HuH-7.5 (cell line): Measurements from ENCODE around the gene NTRK2.

ENCODE experiments used
- DNase-seq: peaks from one replicate; pipeline ENCODE4 v3.0.0; 2011; ENCODE audit warnings: low spot score

Gene NTRK2

GRCh38 chr9:84781458-84781857 is 111.9 kb downstream of the NTRK2 start:
- DNase-seq = no peak

GRCh38 chr9:84781931-84782866 is 112.7 kb downstream of the NTRK2 start:
- DNase-seq = no peak

- no peak for DNase-seq
These were observed 116.4 kb downstream of the NTRK2 start for GRCh38 chr9:84785792-84786547.

DNA sequence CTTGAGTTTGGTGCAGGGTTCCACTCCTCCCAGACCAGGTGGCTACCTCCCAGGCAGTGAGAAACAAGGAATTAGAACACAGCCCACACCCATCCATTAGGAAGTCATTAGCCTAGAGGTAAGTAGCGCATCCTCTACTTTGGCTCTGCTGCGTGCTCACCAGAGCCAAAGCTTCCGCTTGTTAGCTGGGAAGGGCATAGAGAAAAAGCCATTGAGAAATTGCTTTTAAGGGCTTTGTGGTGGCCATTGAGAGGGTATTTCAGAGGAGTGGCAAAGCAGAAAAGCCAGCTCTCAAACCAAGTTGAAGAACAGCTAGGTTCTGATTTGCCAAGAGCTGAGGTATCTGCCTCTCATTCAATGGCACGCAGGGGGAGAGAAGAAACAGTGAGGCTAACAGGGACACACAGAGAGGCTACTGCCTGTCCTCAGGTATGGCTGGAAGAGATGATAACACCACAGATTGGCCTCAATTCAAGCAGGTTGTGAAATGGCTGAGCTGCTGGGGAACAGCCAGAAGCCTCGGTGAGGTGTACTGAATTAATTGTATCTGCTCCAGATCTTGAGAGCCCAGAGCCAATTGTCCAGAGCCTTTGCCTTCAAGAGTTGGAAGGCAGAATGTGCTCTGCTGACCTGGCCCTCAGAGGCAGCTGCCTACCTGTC is 119.4 kb downstream of the NTRK2 start:
- DNase-seq = no peak

DNA sequence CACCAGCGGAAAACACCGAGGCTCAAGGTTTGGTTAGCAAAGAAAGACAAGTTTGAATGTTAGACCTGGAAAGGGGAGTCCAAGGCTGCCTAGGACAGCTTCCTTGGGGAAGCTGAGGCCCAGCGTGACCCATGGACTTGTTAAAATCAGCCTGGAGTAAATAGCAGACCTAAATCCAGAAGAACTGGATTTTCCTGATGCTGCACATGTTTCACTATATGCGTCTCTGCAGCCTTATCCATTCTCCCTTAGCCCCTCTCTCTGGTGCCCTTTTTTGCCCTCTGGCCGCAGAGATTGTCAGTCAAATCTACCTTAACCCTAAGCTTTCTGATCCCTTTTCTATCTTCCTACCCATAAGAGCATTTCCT is 119.9 kb downstream of the NTRK2 start:
- no peak for DNase-seq

GRCh38 chr9:84791643-84792042 is 122.1 kb downstream of the NTRK2 start:
- DNase-seq = no peak

DNA sequence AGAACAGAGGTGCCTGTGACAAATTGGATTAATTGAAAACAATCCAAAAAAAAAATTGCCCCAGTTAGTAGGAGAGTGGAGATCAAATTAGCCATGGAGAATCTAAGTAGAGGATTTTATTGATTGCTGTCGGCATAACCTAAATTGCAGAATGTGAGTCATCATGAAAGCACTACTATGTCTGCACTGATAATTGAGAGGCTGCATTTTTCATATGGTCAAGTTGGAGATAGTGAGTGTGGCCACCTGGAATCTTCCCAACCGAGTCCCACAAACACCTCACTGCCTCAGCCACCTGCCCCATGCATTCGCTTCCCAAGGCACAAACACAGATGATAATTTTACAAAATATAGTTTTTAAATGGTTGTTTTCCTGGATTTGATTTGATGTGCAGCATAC is 123.7 kb downstream of the NTRK2 start:
- no peak for DNase-seq

GRCh38 chr9:84794981-84795637 is 125.6 kb downstream of the NTRK2 start:
- DNase-seq = no peak

- DNase-seq = no peak
These were observed 126.9 kb downstream of the NTRK2 start for GRCh38 chr9:84796404-84796803.

GRCh38 chr9:84799251-84799650 is 129.7 kb downstream of the NTRK2 start:
- no peak for DNase-seq

DNA sequence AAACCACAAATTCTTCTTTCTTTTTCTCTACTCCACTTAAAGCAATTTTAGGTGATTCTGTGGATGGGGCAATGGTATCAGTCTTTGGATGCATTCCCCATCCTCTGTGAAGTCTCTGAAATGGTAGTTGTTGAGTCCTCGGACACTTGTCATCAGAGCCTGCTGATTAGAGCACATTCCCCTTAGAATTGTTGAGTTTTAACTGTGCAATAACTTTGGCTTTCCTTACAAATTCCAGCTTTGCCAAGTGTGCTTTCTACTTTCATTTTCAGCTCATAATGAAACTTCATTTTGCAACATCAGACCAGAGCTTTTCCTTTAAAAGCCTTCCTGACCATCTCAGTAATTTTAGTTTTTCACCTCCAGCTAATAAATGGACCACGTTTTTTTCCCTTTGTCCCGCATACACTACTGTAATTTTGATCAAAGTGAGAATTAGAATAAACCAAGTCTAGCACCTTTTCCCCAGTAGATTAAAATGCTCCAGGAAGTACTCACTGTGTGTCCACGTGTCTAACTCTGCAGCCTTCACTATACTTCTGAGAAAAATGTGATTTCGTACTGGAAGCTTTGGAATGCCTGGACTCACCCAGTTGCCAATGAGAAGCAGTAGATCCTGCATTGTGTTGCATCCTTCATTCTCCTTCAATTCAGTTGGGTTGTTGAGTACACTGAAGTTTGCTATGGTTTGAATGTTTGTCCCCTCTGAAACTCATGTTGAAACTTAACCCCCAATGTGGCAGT is 135.6 kb downstream of the NTRK2 start:
- DNase-seq = no peak

GRCh38 chr9:84807431-84807830 is 137.9 kb downstream of the NTRK2 start:
- no peak for DNase-seq

DNA sequence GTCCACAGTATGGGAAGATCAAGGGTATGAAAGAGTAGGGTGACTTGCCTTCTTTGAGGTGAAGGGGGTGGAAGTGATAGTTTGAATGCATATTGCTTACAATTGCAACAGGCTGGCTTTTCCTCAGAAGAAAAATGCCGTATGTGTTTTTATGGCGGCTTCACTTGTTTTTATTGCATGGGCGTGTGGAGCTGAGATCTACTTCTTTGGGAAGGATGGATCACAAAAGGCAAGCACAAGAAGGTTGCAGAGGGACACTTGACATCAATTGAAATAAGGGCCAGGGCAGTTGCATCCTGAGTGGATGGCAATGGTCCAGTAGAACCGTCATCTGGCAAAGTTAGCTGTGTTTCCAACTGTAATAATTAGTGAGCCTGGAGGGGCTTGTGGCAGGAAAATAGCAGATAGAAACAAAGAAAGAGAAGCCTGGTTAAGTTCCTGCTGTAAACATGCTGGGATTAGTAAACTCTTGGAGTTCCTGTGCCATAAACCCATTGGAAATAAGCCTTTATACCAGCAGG is 138.4 kb downstream of the NTRK2 start:
- no peak for DNase-seq

- DNase-seq = no peak
These were observed 138.9 kb downstream of the NTRK2 start for GRCh38 chr9:84808416-84808815.

- no peak for DNase-seq
These were observed 141.7 kb downstream of the NTRK2 start for GRCh38 chr9:84811072-84811750.

GRCh38 chr9:84811751-84812074 is 142.2 kb downstream of the NTRK2 start:
- DNase-seq = no peak

GRCh38 chr9:84812355-84812754 is 142.8 kb downstream of the NTRK2 start:
- no peak for DNase-seq

GRCh38 chr9:84812847-84813246 is 143.3 kb downstream of the NTRK2 start:
- no peak for DNase-seq

GRCh38 chr9:84815554-84815953 is 146.0 kb downstream of the NTRK2 start:
- no peak for DNase-seq

DNA sequence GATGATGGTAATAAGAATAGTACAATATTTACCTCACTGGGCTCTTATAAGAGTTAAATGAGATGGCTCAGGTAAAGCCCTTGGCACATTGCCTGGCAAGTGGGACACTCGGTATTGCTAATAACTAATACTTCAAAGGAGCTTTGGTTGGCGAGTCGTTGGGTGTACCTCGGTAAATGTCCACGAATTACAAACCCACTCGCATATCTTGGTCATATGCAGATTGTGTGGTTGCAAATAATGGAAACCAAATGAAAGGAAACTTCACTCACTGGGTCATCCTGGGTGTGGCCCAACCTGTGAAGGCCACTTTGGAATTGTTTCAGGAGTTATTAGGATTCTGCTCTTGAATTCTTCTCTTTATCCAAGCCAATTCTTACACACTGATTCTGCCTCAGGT is 147.5 kb downstream of the NTRK2 start:
- DNase-seq = no peak

- no peak for DNase-seq
These were observed 149.3 kb downstream of the NTRK2 start for GRCh38 chr9:84818791-84819190.
